ENCODE measurements around the gene GEMIN7. TPM values are rescaled to one million over a fixed set of nuclear protein-coding genes. Genes with fewer than 3 reads are reported as not detected.

Gene GEMIN7
- total RNA-seq, 1 experiment from 2014 or later, result 46.0 TPM

GRCh38 chr19:45038931-45039893 lies 39.8 kb upstream of the GEMIN7 start, which contains the start of gene CLASRP:
TSS of gene CLASRP (plus strand) at chr19:45039045. CDS start at chr19:45040213, 1,168 bp downstream.
- Histone ChIP-seq H2BK5ac (ENCODE audit: insufficient read length, low read length) (no peak within 1 kb of the TSS), H3K27ac (ENCODE audit: insufficient read length, low read depth, low read length) (no peak within 1 kb of the TSS), H4K20me1 (ENCODE audit: control insufficient read depth, insufficient read depth, insufficient read length) (no peaks in the 10 kb centered on the region), H2BK120ac (ENCODE audit: low read depth, low read length, poor library complexity, severe bottlenecking) (no peak within 1 kb of the TSS), H2BK12ac (ENCODE audit: insufficient read length, low read depth, low read length) (no peak within 1 kb of the TSS), H2AK5ac (ENCODE audit: insufficient read length, low read length) (no peak within 1 kb of the TSS), H3K4me1 (ENCODE audit: insufficient read depth, low read length) (no peaks in the 10 kb centered on the region; the same call in 1 of the 2 replicates), H3K18ac (ENCODE audit: insufficient read length, low read depth, low read length) (no peak within 1 kb of the TSS), H3K9me3 (ENCODE audit: control insufficient read depth, low read depth, low read length) (no peaks in the 10 kb centered on the region), H3K4me2 (ENCODE audit: insufficient read depth, insufficient read length, low read length) (peak within 1 kb of the TSS; percentile 86), H3K9ac (ENCODE audit: extremely low read depth, insufficient read length, low read length) (peak within 1 kb of the TSS; percentile 85), H3K14ac (ENCODE audit: insufficient read depth, low read length) (peak within 1 kb of the TSS; percentile 67; the same call in 1 of the 2 replicates), H3T11ph (ENCODE audit: low read length) (no peak within 1 kb of the TSS), H3K56ac (ENCODE audit: insufficient read length, low read depth, low read length) (no peak within 1 kb of the TSS), H2AFZ (ENCODE audit: low read length) (no peak within 1 kb of the TSS), H3K23me2 (ENCODE audit: insufficient read length, low read depth, low read length, poor library complexity, severe bottlenecking) (peaks cover 6% of the 10 kb centered on the region), H4K5ac (ENCODE audit: insufficient read length, low read depth, low read length) (no peak within 1 kb of the TSS), H4K91ac (ENCODE audit: insufficient read length, low read depth, low read length) (no peak within 1 kb of the TSS), H3K79me1 (ENCODE audit: insufficient read depth, low read depth, low read length, poor library complexity, severe bottlenecking) (peaks cover 14% of the 10 kb centered on the region), H2BK15ac (ENCODE audit: low read depth, low read length) (no peak within 1 kb of the TSS), H4K8ac (replicated peaks; ENCODE audit: insufficient read length, low read depth, low read length) (no peak within 1 kb of the TSS), H3K4ac (ENCODE audit: low read depth, low read length) (no peak within 1 kb of the TSS), H3K79me2 (ENCODE audit: insufficient read depth, low read length) (peaks cover 10% of the 10 kb centered on the region; the same call in 1 of the 2 replicates), H3K23ac (ENCODE audit: insufficient read length, low read depth, low read length) (no peak within 1 kb of the TSS), H3K27me3 (ENCODE audit: insufficient read depth, low read length) (no peaks in the 10 kb centered on the region), H2BK20ac (ENCODE audit: low read depth, low read length, poor library complexity, severe bottlenecking) (no peak within 1 kb of the TSS)
- Mint-ChIP-seq H3K9me3 (no peaks in the 10 kb centered on the region; a peak in 1 of 5 replicates), H3K4me1 (peaks cover 10 to 13% of the 10 kb centered on the region in 2 experiments), H3K27ac (peak within 1 kb of the TSS; percentile 86 to 93 (median 87)), H3K4me3 (peak within 1 kb of the TSS; percentile 93 to 99), H3K36me3 (ENCODE audit: insufficient read depth in 1 of 3, low read depth in 3 of 3) (peaks cover 18 to 55% (median 36%) of the 10 kb centered on the region in 3 experiments; a peak in 6 of 7 replicates), H3K27me3 (ENCODE audit: low read depth) (no peaks in the 10 kb centered on the region)
- WGBS (ENCODE audit: extremely low coverage, insufficient read length, low lambda C conversion rate), result no CpG with 5 or more reads among the region's 62 CpGs
- no peak for TF ChIP-seq CTCF (conservative IDR thresholded peaks at IDR 0.05)
- peak; percentile 86 for DNase-seq

Measured in H9 (cell line).